HG03039 (cell line): ENCODE measurements around the gene LCP2.
A peak's percentile ranks its signal among the peaks of the same experiment; 100 is the strongest.

ENCODE experiments used
- ATAC-seq: cut with Tn5 transposase; IDR thresholded peaks from one replicate; pipeline ENCODE4 v1.9.1; 2021; ENCODE audit warnings: mild to moderate bottlenecking, moderate library complexity; ENCODE audit not compliant: unreplicated experiment

LCP2 gene

DNA sequence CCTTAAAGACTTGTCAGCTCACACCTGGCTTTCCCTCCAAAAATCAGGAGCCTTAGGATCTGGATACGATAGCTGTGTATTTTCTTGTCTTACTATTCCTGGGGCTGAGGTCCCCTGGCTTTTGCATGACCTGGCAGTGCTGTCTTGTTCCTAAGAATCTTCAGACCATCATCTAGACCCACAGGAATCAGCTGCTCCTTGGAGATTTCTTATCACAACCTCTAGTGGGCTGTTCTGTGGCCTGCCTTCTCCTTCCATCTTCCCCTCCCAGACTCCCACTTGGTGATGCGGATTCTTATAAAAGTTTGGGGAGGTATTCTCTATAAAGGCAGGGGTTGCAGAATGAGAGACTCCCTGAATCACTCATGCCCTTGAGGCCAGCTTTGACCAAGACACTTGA lies 21.4 kb downstream of the LCP2 start:
- no peak for ATAC-seq

DNA sequence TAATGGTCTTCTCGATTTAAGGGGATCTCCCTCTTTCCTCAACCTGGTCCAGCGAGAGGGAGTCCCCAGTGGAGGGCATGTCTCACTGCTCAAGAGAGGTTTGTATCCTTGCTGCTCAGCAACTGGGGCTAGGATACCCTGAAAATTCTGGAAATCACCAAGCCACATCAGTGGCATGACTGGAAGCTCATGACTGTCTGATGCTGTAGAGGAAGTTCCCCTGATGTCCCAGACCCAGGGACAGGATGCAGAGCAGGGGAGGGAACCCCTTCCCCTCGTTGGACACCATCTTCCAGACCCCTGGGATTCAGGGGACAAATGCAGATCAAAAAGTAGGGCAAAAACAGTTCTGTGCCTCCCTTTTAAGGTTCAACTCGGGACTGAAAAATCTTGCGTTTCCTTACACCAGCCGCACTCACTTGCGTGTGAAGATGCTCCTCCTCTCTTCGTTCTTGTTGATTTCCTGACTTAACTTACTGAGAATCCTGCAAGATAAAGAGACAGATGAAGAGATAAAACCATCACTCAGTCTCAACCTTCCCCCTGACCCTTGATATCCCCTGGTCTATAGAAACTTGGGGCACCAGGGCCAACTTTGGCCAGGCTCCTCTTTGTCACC lies 22.1 kb downstream of the LCP2 start:
- no peak for ATAC-seq

DNA sequence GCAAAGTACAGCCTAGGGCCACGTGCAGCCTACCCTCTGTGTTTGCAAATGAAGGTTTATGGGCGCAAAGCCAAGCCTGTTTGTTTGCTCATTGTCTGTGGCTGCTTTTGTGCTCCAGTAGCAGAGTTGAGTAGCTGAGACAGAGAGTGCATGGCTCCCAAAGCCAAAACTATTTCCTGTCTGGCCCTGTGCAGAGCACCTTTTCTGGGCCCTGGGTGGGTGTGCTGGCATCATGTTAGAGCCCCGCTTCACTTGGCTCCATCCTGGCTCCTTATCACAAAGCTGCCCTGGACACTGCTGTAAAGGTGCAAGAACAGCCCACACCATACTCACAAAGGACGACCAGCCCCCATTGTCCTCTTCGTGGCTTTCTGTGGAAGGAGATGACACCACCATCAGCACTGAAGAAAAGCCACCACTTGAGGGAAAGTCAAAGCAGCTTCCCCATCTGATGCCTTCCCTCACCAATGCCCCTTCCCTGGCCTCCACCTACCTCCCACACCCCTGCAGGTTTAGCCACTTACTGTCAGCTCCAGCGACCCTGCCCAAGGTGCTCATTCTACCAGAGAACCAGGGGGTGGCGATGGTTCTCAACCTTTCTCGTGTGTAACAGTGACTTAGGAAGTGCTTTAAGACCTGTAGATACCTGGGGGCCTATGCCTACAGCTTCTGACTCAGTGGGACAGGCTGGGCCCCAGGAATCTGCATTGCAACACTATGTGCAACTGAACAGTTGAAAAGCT lies 23.4 kb downstream of the LCP2 start:
- no peak for ATAC-seq

DNA sequence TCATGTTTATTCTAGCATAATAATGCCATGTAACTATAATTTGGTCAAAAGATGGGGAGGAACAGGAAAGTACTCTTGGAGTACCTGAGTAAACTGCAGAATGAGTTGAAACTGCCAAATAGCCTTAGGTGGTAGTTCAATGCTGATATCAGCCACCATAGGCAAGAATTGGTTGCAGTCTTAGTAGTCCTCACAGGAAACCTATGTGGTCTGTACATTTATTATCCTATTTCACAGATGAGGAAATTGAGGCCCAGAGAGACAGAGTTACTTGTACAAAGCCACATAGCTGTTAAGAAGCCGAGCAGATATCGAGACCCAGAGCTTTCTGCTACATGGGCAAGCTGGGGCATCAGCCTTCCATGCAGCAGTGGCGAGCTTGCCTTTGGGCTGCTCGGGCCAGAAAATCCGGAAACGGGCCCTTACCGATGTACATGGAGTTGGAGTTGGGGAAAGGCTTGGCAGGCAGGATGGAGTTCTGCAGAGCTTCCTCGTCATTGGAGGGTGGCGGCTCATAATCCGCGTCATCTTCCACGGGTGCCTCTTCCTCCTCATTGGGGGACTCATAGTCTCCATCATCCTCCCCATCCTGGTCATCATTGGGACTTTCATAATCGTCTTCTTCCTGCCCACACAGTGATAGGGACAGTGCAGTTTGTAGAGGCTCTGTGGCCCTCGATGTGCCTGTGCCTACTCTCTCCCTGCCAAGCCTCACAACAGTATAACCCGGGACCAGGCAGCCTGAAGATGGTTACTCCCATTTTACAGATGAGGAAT lies 27.1 kb downstream of the LCP2 start:
- ATAC-seq: no peak

DNA sequence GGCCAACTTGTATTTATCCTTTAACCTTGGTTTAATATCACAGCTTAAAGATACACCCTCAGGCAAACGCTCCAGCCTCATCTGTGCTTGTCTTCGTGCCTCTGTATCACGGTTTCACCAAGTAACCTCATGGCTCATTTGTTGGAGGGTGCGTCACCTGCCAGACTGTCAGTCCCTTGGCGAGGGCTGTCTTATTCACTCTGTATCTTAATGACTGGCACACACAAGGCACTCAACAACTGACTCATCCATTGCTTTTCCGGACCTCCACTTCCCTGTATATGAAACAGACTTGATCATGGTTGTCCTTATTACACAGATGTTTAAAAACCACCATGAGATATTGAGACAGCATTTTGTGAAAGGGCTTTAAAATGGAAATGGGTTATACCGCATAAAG lies 28.0 kb downstream of the LCP2 start:
- ATAC-seq: no peak

DNA sequence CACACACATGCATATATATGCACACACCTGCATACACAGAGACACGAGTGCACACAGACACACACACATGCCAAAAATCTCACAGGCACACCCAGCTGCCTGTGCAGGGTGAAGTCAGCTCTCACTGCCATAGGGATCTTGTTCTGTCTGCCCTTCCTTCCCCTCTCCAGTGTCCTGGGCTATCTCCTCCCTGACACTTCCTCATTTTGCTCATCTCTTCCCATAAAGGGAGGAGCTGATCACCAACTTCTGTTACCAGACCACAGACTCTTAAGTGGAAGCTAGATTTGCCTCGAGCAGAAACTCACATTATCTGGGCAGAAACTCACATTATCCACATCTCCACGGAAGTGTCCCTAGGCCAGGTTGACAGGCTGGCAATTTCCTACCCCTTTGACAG lies 28.7 kb downstream of the LCP2 start:
- no peak for ATAC-seq

DNA sequence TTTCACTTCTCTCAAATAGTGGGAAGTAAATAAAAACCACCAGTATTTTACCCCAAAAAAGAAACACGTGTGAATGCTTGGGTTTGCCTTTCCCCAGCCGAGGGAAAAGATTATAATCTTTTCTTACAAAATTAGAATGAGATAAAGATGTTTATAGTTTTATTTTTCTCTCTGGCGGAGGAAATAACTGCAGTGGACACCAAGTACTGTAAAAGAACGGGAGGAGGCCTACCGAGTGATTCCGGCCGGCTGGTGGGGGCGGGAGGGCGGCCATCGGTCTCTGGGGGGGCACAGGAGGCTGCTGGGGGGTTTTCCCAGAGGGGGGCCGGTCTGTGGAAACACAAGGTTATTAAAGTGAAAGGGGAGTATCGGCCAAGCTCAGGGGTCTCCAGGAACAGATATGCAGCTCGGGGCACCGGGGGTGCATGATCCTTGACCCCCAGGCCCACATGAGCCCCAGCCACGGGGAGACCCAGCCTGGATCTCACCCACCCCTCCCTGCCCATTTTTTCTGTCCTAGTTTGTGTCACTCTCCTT lies 29.4 kb downstream of the LCP2 start:
- no peak for ATAC-seq

DNA sequence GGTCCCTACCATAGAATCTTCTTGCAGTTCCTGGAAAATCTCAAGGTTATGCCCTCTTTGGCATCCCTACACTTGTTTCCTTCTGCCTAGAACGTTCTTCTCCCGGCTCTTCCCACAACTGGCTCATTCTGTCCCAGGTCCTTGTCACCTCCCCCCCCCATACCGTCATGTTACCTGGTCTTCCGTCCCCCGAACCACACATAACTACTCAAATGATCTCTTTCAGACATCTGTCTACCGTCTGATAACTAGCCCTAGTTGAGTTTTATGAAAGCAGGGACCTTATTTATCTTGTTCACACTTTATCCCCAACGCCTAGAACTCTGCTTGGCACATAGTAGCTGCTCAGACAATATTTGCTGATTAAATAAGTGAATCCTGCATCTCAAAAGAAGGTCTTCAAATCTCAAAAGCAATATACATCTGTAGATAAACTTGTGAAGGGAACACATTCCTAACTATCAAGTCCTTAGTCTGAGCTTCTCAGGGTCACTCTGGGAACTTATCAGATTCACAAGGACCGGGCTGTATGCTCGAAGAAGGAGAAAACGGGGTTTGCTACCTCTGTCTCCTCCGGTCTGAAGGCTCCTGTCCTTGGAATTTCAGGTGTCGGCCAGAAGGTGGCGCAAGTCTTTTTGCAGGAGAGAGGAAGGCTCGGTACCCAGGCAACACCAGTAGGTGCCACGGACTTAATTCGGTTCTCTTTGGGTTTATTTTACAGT lies 30.0 kb downstream of the LCP2 start:
- ATAC-seq: peak; percentile 78

DNA sequence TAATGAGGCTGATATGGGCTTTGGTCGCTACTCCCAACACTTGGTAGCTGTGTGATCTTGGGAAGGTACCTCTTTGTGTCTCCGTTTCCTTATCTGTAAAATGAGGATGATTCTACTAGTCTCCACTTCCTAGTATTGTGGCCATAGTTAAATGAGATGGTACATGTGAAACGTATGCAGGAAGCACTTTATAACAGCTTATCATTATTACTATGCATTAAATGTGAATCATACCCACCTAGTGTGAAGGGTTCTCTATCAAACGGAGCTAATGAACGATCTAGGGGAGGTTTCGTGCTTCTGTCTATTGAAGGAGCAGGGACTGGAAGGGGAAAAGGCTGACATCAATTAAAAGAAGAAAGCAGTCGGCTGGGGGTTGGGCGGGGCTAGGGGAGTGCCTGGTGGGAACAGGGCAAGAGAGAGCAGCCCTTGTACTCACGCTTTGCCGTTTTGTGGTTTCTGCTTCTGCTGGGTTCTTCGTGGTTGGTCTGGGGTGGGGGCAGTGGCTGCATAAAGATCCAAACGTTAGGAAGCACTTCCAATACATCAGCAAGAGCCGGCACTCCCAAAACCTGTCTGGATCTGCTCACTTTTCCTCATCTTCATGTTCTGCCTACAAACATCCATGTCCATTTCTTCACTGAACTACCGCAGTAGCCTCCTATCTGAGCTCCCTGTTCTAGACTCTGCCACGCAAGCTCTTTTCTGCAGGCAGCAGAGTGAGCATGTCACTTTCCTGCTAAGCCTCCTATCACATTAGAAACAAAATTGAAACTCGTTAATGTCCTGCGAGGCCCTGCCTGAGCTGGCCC lies 30.8 kb downstream of the LCP2 start:
- no peak for ATAC-seq

DNA sequence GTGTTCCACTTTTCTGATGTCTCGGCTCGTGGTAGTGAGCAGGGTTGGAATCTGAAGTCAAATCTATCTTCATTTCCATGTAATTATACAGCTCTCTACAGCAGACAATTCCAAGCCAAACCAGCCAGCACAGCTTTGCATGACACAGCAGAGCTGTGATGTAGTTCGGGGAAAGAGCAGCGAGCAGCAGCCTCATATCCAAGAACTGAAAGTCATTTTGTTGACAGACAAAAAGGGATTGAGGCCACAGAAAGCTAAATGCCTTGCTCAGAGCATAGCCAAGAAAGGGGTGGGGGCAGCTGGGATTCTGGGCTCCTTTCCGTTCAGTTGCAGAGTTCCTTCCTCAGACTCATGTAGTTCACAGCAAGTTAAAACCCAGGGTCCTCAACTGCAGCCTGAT lies 32.1 kb downstream of the LCP2 start:
- ATAC-seq: no peak

DNA sequence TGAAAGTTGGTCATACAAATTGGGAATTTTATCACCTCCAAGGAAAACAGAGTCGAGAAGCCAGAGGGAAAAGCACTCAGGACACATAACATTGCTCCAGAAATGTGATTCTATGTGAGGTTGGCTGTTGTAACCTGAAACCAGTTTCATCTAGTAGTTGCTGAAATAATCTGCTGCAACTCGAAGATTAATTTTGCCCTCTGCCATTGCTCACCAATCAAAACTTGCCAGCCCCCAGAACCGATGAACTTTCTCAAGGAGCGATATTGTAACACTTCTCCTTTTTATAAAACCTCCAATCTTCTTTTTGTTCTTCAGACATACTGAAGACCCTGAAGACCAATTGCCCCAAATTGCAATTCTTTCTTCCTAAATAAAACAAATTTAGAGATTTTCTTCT lies 33.7 kb downstream of the LCP2 start:
- ATAC-seq: no peak

DNA sequence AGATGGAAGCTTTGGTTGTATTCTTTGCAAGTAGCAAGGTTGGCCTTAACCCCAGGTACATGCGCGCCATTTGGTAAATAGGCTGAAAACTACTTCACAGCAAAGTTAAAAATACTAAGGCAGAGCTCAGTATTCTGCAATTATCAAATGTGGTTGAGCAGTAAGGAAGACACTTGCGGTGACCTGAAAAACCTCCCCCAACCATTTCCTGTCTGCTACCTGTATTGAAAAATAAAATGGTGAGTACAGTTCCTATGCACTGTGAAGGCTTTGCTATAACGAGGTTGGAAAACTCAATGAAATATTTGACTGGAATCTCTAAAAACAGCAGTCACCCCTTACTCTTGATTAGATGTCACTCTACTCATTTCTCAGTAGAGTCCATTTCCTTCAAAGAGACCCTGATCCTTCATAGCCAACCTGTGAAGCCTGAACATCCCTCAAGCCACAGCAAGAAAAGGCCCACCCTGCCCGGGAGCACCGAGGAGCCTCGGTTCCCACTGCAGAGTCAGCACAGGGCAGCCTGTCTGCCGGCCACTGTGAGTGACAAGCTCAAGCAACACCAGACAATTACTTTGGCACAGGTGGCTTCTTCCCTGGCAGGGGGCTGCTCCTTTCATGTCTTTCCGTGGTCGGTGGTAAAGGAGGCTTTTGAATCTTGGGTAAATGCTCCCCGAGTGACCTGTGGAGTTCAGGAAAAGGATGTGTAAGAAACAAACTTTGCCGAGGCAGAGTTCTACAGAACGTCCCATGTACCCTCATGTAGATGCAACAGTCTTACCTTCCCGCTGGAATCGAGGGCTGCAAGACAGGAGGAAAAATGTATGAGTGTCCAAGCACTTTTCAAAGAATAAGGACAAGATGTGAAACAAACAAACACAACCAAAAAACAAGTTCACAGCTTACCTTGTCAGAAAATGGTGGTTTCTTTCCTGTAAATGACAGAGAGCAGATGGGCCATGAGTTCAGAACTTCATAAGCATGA lies 35.2 kb downstream of the LCP2 start:
- ATAC-seq: no peak

DNA sequence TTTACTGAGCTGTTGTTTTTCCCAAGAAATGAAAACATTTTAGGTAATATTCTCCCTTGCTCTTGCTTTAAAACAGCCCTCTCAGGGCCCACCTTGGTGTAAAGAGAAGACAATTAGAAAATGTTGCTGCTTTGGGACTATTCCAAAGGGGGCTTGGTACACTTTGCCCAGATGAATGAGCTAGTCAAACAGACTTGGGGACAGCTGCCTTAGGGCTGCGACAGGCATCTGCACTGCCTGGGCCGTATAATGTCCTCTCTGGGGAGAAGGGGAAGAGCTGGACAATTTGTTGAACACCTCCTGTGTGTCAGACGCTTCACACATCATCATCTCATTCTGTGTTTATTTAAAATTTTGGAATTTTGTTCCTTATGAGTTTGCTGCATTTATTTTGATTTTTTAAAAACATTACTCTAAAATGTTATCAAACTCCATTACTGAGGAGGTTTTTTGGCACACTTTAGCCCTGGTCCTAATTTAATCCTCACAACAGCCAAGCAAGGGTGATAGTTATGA lies 36.0 kb downstream of the LCP2 start:
- no peak for ATAC-seq

DNA sequence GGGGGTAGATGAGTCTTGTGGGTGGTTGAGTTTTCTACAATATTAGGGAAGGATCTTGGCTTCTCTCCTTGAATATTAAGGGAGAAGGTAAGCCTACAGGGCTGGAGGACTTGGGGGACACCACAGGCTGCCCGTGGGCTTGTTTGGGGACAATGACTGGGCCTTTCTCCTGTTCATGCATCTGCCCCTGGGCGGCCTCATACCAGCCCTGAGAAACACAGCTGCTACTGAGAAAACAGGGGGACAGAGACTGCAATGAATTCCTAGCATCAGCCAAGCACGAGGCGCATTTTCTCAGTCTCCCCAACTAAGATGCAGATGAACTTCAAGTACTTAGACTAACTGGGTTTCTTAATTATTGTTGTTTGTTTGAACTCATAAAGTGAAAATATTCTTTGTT lies 40.2 kb downstream of the LCP2 start:
- ATAC-seq: no peak

DNA sequence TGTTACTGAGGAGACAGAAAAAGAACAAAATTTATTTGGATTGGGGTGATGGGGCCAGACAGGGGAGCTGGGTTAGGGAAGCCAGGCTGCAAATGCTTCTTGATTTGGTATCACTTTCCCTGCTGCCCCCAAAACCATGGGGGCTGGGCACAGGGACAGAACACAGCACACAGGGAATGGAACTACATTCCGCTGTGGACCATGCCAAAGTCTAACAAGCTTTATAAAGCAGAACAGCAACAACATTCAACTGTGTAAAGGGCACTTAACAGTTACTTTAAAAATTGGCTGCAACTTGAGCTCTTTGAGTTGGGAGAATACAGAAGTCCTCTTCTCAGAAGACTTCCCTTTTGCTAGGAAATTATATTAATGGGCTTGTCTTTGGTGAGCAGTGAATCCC lies 41.0 kb downstream of the LCP2 start:
- ATAC-seq: no peak

DNA sequence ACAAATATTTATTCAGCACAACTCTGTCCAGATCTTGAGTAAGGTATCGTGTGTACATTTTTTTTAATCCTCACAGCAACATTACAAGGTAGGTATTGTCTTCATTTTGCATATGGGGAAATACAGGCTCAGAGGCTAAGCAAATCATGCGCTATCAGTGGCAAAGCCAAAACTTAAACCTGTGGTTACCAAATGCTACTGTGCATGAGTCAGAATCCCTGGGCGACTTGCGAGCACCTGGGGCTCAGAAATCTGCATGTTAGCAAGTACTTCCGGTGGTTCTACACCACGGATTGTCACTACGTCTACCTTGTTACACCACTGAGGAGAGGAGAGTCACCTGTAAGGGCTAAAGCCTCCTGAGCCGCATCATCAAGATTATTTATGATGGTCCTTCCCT lies 43.5 kb downstream of the LCP2 start:
- peak; percentile 96 for ATAC-seq

DNA sequence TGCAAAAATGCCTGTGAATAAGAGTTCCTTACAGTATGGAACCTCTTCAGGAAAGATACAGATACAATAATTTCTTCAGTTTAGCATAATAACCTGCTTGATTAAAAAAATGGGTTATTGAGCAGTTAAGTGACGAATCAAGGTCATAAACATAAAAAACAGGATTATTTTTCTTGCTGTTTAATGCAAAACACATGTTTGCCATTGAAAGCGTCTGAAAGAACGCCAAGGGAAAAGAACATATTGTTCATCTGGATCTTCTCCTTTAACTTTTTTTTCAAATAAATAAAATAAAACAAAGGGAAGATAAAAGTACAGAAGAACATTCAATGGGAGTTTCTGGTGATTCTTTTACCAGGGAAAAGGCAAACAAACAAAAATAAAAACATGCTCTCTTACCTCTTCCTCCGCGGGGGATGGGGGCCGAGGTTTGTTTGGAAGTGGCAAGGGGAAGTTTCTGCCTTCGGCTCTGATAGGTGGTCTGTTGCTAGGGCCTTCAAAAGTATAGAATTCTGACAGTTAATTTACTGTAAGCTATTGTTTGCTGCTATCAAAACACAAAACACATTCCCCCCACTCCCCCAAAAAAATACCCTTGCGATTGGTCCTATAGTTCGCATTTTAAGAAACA lies 44.7 kb downstream of the LCP2 start:
- ATAC-seq: no peak

DNA sequence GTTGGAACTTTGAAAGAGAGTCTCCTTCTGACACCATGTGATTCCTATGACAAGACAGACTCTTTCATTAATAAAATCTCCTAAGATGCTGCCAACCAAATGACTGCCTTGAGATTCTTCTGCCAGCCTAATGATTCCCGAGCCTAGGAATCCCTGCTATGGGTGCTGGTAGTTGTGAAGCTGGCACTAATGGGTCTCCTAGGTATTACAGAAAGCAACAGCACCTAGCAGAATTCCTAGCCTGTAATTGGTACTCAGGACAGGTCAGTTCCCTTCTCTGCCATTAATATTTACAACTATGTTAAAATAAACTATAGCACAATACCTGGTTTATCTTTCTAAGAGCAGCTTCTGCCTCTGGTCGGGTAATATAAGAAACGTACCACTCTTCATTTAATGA lies 45.5 kb downstream of the LCP2 start:
- no peak for ATAC-seq

DNA sequence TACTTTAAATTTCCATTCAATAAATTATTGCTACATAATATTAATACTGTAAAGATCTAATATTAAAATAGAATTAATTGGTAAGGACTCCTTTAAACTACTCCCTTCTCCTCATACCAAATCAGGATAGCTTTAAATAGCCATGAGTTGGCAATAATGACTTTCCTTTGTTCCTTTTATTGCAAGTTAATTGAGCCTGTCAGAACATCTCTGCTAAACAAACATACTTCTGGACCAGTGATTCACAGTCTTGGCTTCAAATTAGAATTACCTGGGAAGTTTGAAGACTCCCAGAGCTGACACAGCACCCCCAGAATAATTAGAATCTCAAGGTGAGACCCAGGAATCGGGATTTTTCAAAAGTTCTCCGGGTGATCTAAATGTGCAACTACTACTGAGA lies 46.1 kb downstream of the LCP2 start:
- ATAC-seq: no peak
